IMR-90 (cell line): ENCODE measurements around the gene ALOX5AP. TPM values are rescaled to one million over a fixed set of nuclear protein-coding genes. Genes with fewer than 3 reads are reported as not detected.

Source experiments
- ATAC-seq: fragments of 200-7000 bp; cut with Tn5 transposase; 2 replicates; pipeline ENCODE4 v1.9.1; 2020; ENCODE audit warnings: low read depth, mild to moderate bottlenecking, moderate library complexity
- BruUV-seq: library from RNA; stranded (reverse); fragments of 400-500 nt; replicated peaks from 2 replicates; lab custom pipeline; 2021; lab: Mats Ljungman, UMichigan
- CTCF ChIA-PET: fragments of 300-600 bp; formaldehyde crosslinking; extraction: SDS; loops from one replicate; lab custom pipeline; 2021; ENCODE audit warnings: antibody characterized with exemption; lab: Yijun Ruan, JAX
- POLR2A ChIA-PET: fragments of 300-600 bp; sonication (Branson Sonifier 250); formaldehyde crosslinking; loops from one replicate; lab custom pipeline; 2022; ENCODE audit warnings: antibody characterized with exemption; ENCODE audit not compliant: unreplicated experiment; lab: Charles Lee
- DNase-seq: peaks from one replicate; pipeline ENCODE4 v3.0.0; 2013
- H2AFZ ChIP-seq: replicated peaks from 2 replicates; pipeline ENCODE3; 2013; ENCODE audit warnings: low read length, mild to moderate bottlenecking; ENCODE audit not compliant: poor library complexity
- H2AK5ac ChIP-seq: 2 replicates; pipeline ENCODE4 v1.6.1; 2013; ENCODE audit warnings: low read depth, low read length, inconsistent platforms
- H2AK9ac ChIP-seq: replicated peaks from 2 replicates; pipeline ENCODE3; 2013; ENCODE audit warnings: mild to moderate bottlenecking, low read depth, low read length, moderate library complexity; ENCODE audit not compliant: poor library complexity
- H2BK120ac ChIP-seq: 2 replicates; pipeline ENCODE4 v1.6.1; 2013; ENCODE audit warnings: low read depth, low read length, inconsistent platforms
- H2BK15ac ChIP-seq: 3 replicates; pipeline ENCODE4 v1.6.1; 2013; ENCODE audit warnings: low read depth, low read length, inconsistent platforms
- H2BK20ac ChIP-seq: 2 replicates; pipeline ENCODE4 v1.6.1; 2013; ENCODE audit warnings: low read depth, mild to moderate bottlenecking, inconsistent platforms, low read length, moderate library complexity
- H2BK5ac ChIP-seq: 2 replicates; pipeline ENCODE4 v1.6.1; 2013; ENCODE audit warnings: mild to moderate bottlenecking, low read depth, low read length, inconsistent platforms; ENCODE audit not compliant: poor library complexity, severe bottlenecking
- H3K14ac ChIP-seq: replicated peaks from 2 replicates; pipeline ENCODE4 v1.6.1; 2013; ENCODE audit warnings: low read depth, low read length, inconsistent platforms
- H3K18ac ChIP-seq: 2 replicates; pipeline ENCODE4 v1.6.1; 2013; ENCODE audit warnings: low read depth, low read length, control low read depth
- H3K23ac ChIP-seq: 2 replicates; pipeline ENCODE4 v1.6.1; 2013; ENCODE audit warnings: low read depth, low read length, inconsistent platforms
- H3K27ac ChIP-seq: 2 replicates; pipeline ENCODE4 v1.5.1; 2013; ENCODE audit warnings: mild to moderate bottlenecking, control low read depth, low read length; ENCODE audit not compliant: insufficient read depth
- H3K27me3 ChIP-seq: 2 replicates; pipeline ENCODE4 v1.6.1; 2013; ENCODE audit warnings: low read length; ENCODE audit not compliant: control insufficient read depth, insufficient read depth
- H3K36me3 ChIP-seq: 2 replicates; pipeline ENCODE4 v1.6.1; 2013; ENCODE audit warnings: low read length, mixed read lengths; ENCODE audit not compliant: control insufficient read depth, insufficient read depth
- H3K4ac ChIP-seq: 2 replicates; pipeline ENCODE4 v1.6.1; 2013; ENCODE audit warnings: low read depth, low read length, inconsistent platforms
- H3K4me1 ChIP-seq: 2 replicates; pipeline ENCODE4 v1.6.1; 2013; ENCODE audit warnings: low read length, mixed read lengths; ENCODE audit not compliant: control insufficient read depth, insufficient read depth
- H3K4me2 ChIP-seq: 2 replicates; pipeline ENCODE4 v1.6.1; 2013; ENCODE audit warnings: low read depth, mild to moderate bottlenecking, control low read depth, low read length, moderate library complexity
- H3K4me3 ChIP-seq: 2 replicates; pipeline ENCODE4 v1.5.1; 2013; ENCODE audit warnings: low read depth, mild to moderate bottlenecking, control low read depth, low read length, moderate library complexity; ENCODE audit not compliant: insufficient read depth
- H3K56ac ChIP-seq: 2 replicates; pipeline ENCODE4 v1.6.1; 2013; ENCODE audit warnings: low read length, inconsistent platforms; ENCODE audit not compliant: insufficient read depth; ENCODE audit errors: extremely low read depth
- H3K79me1 ChIP-seq, 2 experiments: 2 replicates each; pipeline ENCODE4 v1.6.1; 2013; ENCODE audit warnings: low read length in 2 of 2, inconsistent platforms in 1 of 2, low read depth in 1 of 2
- H3K9ac ChIP-seq: 2 replicates; pipeline ENCODE4 v1.6.1; 2013; ENCODE audit warnings: low read depth, low read length, control low read depth
- H3K9me1 ChIP-seq: 2 replicates; pipeline ENCODE4 v1.6.1; 2013; ENCODE audit warnings: low read length, inconsistent platforms; ENCODE audit not compliant: insufficient read depth
- H3K9me3 ChIP-seq: 2 replicates; pipeline ENCODE4 v1.6.1; 2013; ENCODE audit warnings: low read length; ENCODE audit not compliant: control insufficient read depth, insufficient read depth
- H4K20me1 ChIP-seq: 2 replicates; pipeline ENCODE4 v1.6.1; 2013; ENCODE audit warnings: low read length, inconsistent platforms; ENCODE audit not compliant: insufficient read depth
- H4K5ac ChIP-seq: 2 replicates; pipeline ENCODE4 v1.6.1; 2013; ENCODE audit warnings: mild to moderate bottlenecking, low read depth, low read length, control low read depth
- H4K8ac ChIP-seq, 2 experiments: 2 replicates each; pipeline ENCODE4 v1.6.1; 2013; ENCODE audit warnings: low read depth in 2 of 2, low read length in 2 of 2, control low read depth in 1 of 2, inconsistent platforms in 1 of 2
- H4K91ac ChIP-seq: 2 replicates; pipeline ENCODE4 v1.6.1; 2013; ENCODE audit warnings: low read depth, low read length, inconsistent platforms; ENCODE audit not compliant: insufficient read depth
- CHD1 ChIP-seq: IDR thresholded peaks from 2 replicates; pipeline ENCODE4 v1.6.1; 2012; ENCODE audit warnings: low read depth, low read length, improper control_type of control experiment
- WGBS, 2 experiments: methylation state at CpG; one replicate each; pipeline versions ENCODE4 v1.1.5 to v1.1.7; 2013; ENCODE audit warnings: missing lambda C conversion rate in 2 of 2; ENCODE audit not compliant: insufficient read length in 1 of 2; ENCODE audit errors: extremely low coverage in 2 of 2; 5-methylcytosine and 5-hydroxymethylcytosine counted together
- dilution Hi-C: fragments of 300-500 bp; cut with HindIII; formaldehyde crosslinking; loops from one replicate; pipeline ENCODE4 v1.14.3; 2018; ENCODE audit warnings: low sequenced_read_pairs; ENCODE audit not compliant: unreplicated experiment
- in situ Hi-C: fragments of 300-500 bp; cut with MboI; formaldehyde crosslinking; loops from 3 replicates; pipeline ENCODE4 v1.14.3; 2019; ENCODE audit warnings: low sequenced_read_pairs, inconsistent platforms, mixed read lengths
- intact Hi-C: fragments of 100-400 bp; cut with micrococcal nuclease; formaldehyde crosslinking; loops from 2 replicates; pipeline ENCODE4 v1.10.0; 2022
- polyA plus RNA-seq, 3 experiments: library from polyadenylated mRNA; depleted of rRNA; stranded (reverse); fragments of >200 nt; gene quantifications; 2 replicates each; pipeline ENCODE4 v1.2.3, GENCODE V29; 2012; ENCODE audit warnings: low replicate concordance in 1 of 3
- total RNA-seq: library from RNA; depleted of rRNA; stranded (reverse); fragments of >200 nt; gene quantifications from 2 replicates; pipeline ENCODE4 v1.2.3, GENCODE V29; 2012

ALOX5AP gene
- total and polyA plus RNA-seq, 2 of the 4 experiments (the other 2 are of a cell fraction), result 0.62 TPM; not detected in 1

DNA sequence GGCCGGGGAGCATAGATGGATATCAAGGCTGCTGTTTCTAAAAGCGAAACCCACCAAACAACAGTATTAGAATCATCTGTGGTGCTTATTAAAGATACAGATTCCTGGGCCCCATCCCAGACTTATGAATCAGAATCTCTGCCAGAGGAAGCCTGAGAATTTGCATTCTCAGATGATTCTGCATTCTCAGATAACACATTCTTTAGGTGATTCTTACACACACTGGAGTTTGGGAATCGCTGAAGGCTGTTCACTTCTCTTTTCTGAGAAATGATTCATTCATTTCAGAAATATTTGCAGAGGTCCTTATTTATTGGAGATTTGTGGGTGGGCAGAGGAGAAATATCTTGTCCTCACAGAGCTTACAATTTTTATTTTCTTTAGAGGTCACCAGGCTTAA, 24.4 kb downstream of the ALOX5AP start:
- H3K9ac ChIP-seq, result no peak overlapping the region
- in situ Hi-C loops, result no loop called here
- H2BK120ac ChIP-seq, result no peak overlapping the region
- H3K18ac ChIP-seq, result no peak overlapping the region
- H3K79me1 ChIP-seq, result no peaks in the 10 kb centered on the region
- BruUV-seq, result no TSS peak
- no peak overlapping the region for H2AK5ac ChIP-seq
- no peak overlapping the region for H3K14ac ChIP-seq
- H2BK20ac ChIP-seq, result no peak overlapping the region
- no peaks in the 10 kb centered on the region for H4K20me1 ChIP-seq
- ATAC-seq, result peak; percentile 57
- no peaks in the 10 kb centered on the region for H3K4me1 ChIP-seq
- 0 out of 2 replicates have a peak, but pooled peaks cover 2% of the 10 kb centered on the region for H3K9me1 ChIP-seq
- peak; percentile 64 for DNase-seq
- H2BK5ac ChIP-seq, result no peak overlapping the region
- peaks cover 19% of the 10 kb centered on the region for H3K27me3 ChIP-seq
- no peaks in the 10 kb centered on the region for H3K9me3 ChIP-seq
- intact Hi-C loops, result no loop called here
- H4K8ac ChIP-seq, result no peak overlapping the region
- H2BK15ac ChIP-seq, result no peak overlapping the region
- no peak overlapping the region for H2AFZ ChIP-seq
- no peak overlapping the region for H2AK9ac ChIP-seq
- TF ChIP-seq CHD1, result no peak
- dilution Hi-C loops, result no loop called here
- no peak overlapping the region for H3K4me3 ChIP-seq
- CTCF ChIA-PET, result interaction anchor here (1.2 kb wide), 1 partner anchor 120 kb away, joined by 3 read pairs; no protein-coding TSS in a partner anchor
- no peaks in the 10 kb centered on the region for H3K36me3 ChIP-seq
- H3K56ac ChIP-seq, result no peak overlapping the region
- H3K23ac ChIP-seq, result no peak overlapping the region
- H3K4ac ChIP-seq, result no peak overlapping the region
- no peak overlapping the region for H4K5ac ChIP-seq
- H3K4me2 ChIP-seq, result no peak overlapping the region
- no peak overlapping the region for H3K27ac ChIP-seq
- POLR2A ChIA-PET, result no interaction called here
- no CpG with 5 or more reads among the region's 3 CpGs for WGBS, 2 experiments
- no peak overlapping the region for H4K91ac ChIP-seq
